Measurements from ENCODE around the gene BAK1. TPM values are rescaled to one million over a fixed set of nuclear protein-coding genes. Genes with fewer than 3 reads are reported as not detected.
"Not testable (repeated sequence)": the region's sequence is repeated elsewhere in the genome, so short reads cannot be mapped to it uniquely, and the experiment has no call there.

The BAK1 gene
- total RNA-seq, 1 donor from 2014 or later = 19.7 TPM

DNA sequence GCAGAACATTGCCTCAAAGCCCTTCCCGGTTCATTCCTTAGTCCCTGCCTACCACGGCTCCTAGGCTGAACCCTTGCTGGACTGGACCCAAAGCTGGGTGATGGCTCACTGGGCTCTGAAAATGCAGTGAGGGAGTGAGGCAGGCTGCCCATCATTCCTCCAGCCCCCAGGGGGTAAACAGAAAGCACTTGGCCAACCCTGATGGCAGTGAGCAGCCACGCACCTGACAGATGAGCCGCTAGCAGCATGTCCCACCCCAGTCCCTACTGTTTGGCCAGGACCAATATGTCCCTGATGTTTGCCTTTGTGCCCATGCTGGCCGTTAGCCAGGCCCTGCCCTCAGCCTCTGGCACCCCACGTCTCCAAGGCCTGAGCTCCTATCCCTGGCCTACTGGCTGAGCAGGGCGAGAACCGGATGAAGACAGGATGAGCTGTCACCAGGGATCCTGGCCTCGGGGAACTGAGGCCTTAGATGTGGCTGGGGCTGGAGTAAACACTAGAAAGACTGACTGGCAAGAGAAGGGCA is 19.4 kb upstream of the BAK1 start:
- no peak for DNase-seq
- intact Hi-C loops (cut with micrococcal nuclease) = no loop called here
- Histone ChIP-seq H3K27ac (replicated peaks) (peak overlapping the region; percentile 87), H3K9me3 (replicated peaks) (peaks cover 5% of the 10 kb centered on the region), H3K36me3 (no peaks in the 10 kb centered on the region), H3K27me3 (ENCODE audit: low read depth) (no peaks in the 10 kb centered on the region), H3K4me1 (peaks cover 29% of the 10 kb centered on the region), H3K4me3 (no peak overlapping the region)
- TF ChIP-seq, protein P1, sequence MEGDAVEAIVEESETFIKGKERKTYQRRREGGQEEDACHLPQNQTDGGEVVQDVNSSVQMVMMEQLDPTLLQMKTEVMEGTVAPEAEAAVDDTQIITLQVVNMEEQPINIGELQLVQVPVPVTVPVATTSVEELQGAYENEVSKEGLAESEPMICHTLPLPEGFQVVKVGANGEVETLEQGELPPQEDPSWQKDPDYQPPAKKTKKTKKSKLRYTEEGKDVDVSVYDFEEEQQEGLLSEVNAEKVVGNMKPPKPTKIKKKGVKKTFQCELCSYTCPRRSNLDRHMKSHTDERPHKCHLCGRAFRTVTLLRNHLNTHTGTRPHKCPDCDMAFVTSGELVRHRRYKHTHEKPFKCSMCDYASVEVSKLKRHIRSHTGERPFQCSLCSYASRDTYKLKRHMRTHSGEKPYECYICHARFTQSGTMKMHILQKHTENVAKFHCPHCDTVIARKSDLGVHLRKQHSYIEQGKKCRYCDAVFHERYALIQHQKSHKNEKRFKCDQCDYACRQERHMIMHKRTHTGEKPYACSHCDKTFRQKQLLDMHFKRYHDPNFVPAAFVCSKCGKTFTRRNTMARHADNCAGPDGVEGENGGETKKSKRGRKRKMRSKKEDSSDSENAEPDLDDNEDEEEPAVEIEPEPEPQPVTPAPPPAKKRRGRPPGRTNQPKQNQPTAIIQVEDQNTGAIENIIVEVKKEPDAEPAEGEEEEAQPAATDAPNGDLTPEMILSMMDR (IDR thresholded peaks at IDR 0.05; ENCODE audit: borderline replicate concordance) = no peak

- TF ChIP-seq, protein P1 (IDR thresholded peaks at IDR 0.05; ENCODE audit: borderline replicate concordance) = no peak
- H3K9me3 ChIP-seq (replicated peaks) = no peaks in the 10 kb centered on the region
- peak; percentile 74 for DNase-seq
- no peaks in the 10 kb centered on the region for H3K27me3 ChIP-seq (ENCODE audit: low read depth)
- H3K4me3 ChIP-seq = no peak overlapping the region
- peak overlapping the region; percentile 87 for H3K27ac ChIP-seq (replicated peaks)
- H3K36me3 ChIP-seq = no peaks in the 10 kb centered on the region
- H3K4me1 ChIP-seq = peaks cover 36% of the 10 kb centered on the region
- intact Hi-C loops (cut with micrococcal nuclease) = no loop called here
These were observed 17.7 kb upstream of the BAK1 start for GRCh38 chr6:33597551-33598322.

DNA sequence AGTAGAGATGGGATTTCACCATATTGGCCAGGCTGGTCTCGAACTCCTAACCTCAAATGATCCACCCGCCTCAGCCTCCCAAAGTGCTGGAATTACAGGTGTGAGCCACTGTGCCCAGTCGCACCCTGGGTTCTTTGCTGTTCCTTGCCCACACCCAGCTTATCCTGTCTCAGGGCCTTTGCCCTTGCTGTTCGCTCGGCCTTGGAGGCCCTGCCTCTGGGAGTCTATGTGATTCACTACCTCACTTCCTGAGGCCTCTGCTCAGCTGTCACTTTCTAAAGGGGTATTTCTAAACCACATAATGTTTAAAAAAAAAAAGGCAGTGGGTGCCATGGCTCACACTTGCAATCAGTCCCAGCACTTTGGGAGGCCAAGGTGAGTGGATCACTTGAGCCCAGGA is 16.8 kb upstream of the BAK1 start:
- DNase-seq; intact Hi-C loops (cut with micrococcal nuclease); H3K9me3 ChIP-seq (replicated peaks); H3K27me3 ChIP-seq (ENCODE audit: low read depth); H3K36me3 ChIP-seq; H3K4me3 ChIP-seq: not testable (repeated sequence)
- peak overlapping the region; percentile 87 for H3K27ac ChIP-seq (replicated peaks)
- peaks cover 33% of the 10 kb centered on the region for H3K4me1 ChIP-seq

DNA sequence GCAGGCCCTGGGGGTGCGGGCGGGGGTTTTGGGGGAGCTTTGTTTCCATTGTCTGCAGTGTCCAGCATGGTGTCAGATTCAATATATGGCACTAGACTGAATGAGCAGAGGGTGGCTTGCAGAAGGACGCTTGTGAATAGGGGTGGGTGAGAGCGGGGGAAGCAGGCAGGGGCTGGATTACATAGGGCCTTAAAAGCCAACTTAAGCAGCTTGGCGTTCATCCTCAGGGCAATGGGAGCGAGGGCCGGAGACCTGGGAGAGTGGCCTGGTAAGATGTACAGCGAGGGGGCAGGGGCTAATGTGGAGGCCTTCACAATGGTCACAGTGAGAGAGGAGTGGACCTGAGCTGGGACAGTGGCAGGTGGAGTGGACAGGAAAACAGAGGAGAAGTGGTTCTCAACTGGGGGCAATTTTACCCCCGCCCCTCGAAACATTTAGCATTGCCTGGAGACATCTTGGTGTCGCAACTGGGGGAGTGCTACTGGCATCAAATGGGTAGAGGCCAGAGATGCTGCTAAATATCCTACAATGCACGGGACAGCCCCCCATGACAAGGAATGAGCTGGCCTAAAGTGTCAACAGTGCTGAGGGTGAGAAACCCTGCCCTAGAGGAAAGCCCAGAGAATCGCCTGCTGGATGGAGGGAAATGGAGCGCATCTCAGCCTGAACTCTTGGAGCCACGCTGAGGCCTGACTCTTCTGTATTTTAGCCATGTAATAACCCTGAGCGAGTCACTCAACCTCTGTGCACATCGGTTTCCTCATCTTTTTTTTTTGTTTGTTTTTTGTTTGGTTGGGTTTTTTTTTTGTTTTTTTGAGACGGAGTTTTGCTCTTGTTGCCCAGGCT is 15.1 kb upstream of the BAK1 start:
- intact Hi-C loops (cut with micrococcal nuclease) = no loop called here
- no peaks in the 10 kb centered on the region for H3K27me3 ChIP-seq (ENCODE audit: low read depth)
- no peak for DNase-seq
- TF ChIP-seq, protein P1 (IDR thresholded peaks at IDR 0.05; ENCODE audit: borderline replicate concordance) = no peak
- H3K4me1 ChIP-seq = peaks cover 44% of the 10 kb centered on the region
- no peaks in the 10 kb centered on the region for H3K9me3 ChIP-seq (replicated peaks)
- H3K4me3 ChIP-seq = no peak overlapping the region
- H3K27ac ChIP-seq (replicated peaks) = no peak overlapping the region
- H3K36me3 ChIP-seq = no peaks in the 10 kb centered on the region

DNA sequence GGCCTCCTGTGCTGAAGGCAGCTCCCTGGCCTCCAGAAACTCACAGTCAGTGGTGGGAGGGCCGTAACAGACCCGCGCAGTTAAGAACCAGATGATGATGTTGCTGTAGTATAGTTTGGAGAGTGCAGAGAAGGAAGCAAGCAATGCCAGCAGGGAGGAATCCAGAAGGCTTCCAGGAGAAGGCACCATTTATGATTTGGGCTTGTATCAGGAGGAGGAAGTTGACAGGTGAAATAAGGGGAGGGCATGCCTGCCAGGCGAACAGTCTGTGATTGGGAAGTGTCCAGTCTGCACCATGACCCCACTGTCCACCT is 13.3 kb upstream of the BAK1 start:
- peaks cover 53% of the 10 kb centered on the region for H3K4me1 ChIP-seq
- no peaks in the 10 kb centered on the region for H3K27me3 ChIP-seq (ENCODE audit: low read depth)
- H3K4me3 ChIP-seq = peak overlapping the region; percentile 33
- no peak overlapping the region for H3K27ac ChIP-seq (replicated peaks)
- intact Hi-C loops (cut with micrococcal nuclease) = no loop called here
- no peak for DNase-seq
- H3K36me3 ChIP-seq = no peaks in the 10 kb centered on the region
- TF ChIP-seq, protein P1 (IDR thresholded peaks at IDR 0.05; ENCODE audit: borderline replicate concordance) = no peak
- no peaks in the 10 kb centered on the region for H3K9me3 ChIP-seq (replicated peaks)

Measured in left ventricle myocardium inferior (tissue), 1 donor.